ENCODE results near the gene PIP5K1C. TPM values are rescaled to one million over a fixed set of nuclear protein-coding genes. Genes with fewer than 3 reads are reported as not detected.
A peak's percentile ranks its signal among the peaks of the same experiment; 100 is the strongest.

The PIP5K1C gene
- total RNA-seq, 4 donors from 2014 or later: 73.2 to 180 (median 99.9) TPM

DNA sequence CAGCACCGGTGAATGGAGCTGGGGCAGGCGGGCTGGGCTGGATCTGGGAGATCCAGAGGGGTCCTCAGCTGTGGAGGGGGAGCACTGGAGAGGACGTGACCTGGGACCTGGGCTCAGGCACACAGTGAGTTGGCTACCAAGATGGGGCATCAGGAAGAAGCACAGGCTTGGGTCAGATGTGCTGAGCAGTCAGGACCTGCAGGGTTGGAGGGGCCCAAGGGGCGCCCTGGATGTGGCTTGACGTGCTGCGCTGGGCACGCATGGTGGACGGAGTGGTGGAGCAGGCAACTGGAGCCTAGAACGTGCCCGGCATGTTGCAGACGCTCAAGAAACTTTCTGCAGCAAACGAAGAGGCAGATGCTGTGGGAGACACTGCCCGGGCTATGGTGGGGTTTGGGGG is 20.7 kb downstream of the PIP5K1C start:
- Histone ChIP-seq H3K27ac (replicated peaks in 1 of 4) (peak overlapping the region in 1 of 4 donors; percentile 75), H3K4me1 (peaks cover 19 to 64% (median 57%) of the 10 kb centered on the region in 4 donors), H3K4me3 (no peak overlapping the region), H3K9me3 (peaks cover 0 to 4% (median 0%) of the 10 kb centered on the region in 4 donors), H3K36me3 (peaks cover 4 to 18% (median 15%) of the 10 kb centered on the region in 4 donors), H3K27me3 (no peaks in the 10 kb centered on the region)
- intact Hi-C loops (cut with DNase I): no loop called here
- no peak for DNase-seq (ENCODE audit: extremely low spot score)
- WGBS: 90% methylated on average over 2 of the region's 13 CpGs
- no peak for TF ChIP-seq POLR2A (IDR thresholded peaks at IDR 0.05; ENCODE audit: low read depth)
- no peak for TF ChIP-seq POLR2AphosphoS5 (IDR thresholded peaks at IDR 0.05)
- TF ChIP-seq CTCF (IDR thresholded peaks at IDR 0.05): no peak
- no peak for TF ChIP-seq EP300 (IDR thresholded peaks at IDR 0.05)

GRCh38 chr19:3679138-3679537 is 21.1 kb downstream of the PIP5K1C start:
- Histone ChIP-seq H3K4me1 (peaks cover 18 to 62% (median 57%) of the 10 kb centered on the region in 4 donors), H3K36me3 (peaks cover 0 to 13% (median 11%) of the 10 kb centered on the region in 4 donors), H3K4me3 (no peak overlapping the region), H3K9me3 (no peaks in the 10 kb centered on the region), H3K27ac (replicated peaks in 1 of 4) (peak overlapping the region in 1 of 4 donors; percentile 75), H3K27me3 (no peaks in the 10 kb centered on the region)
- no peak for DNase-seq (ENCODE audit: extremely low spot score)
- intact Hi-C loops (cut with DNase I): no loop called here
- TF ChIP-seq POLR2A (IDR thresholded peaks at IDR 0.05; ENCODE audit: low read depth) (no peak), EP300 (IDR thresholded peaks at IDR 0.05) (no peak), POLR2AphosphoS5 (IDR thresholded peaks at IDR 0.05) (no peak), CTCF (IDR thresholded peaks at IDR 0.05) (no peak)
- 92% methylated on average over 12 of the region's 12 CpGs for WGBS

- no peaks in the 10 kb centered on the region for H3K9me3 ChIP-seq
- H3K36me3 ChIP-seq: peaks cover 0 to 14% (median 10%) of the 10 kb centered on the region in 4 donors
- no peaks in the 10 kb centered on the region for H3K27me3 ChIP-seq
- intact Hi-C loops (cut with DNase I): no loop called here
- no peak for TF ChIP-seq EP300 (IDR thresholded peaks at IDR 0.05)
- TF ChIP-seq POLR2AphosphoS5 (IDR thresholded peaks at IDR 0.05): no peak
- TF ChIP-seq CTCF (IDR thresholded peaks at IDR 0.05): no peak
- no peak for TF ChIP-seq POLR2A (IDR thresholded peaks at IDR 0.05; ENCODE audit: low read depth)
- 97% methylated on average over 3 of the region's 3 CpGs for WGBS
- DNase-seq (ENCODE audit: extremely low spot score): no peak
- no peak overlapping the region for H3K4me3 ChIP-seq
- no peak overlapping the region for H3K27ac ChIP-seq (replicated peaks in 1 of 4)
- peaks cover 9 to 62% (median 56%) of the 10 kb centered on the region in 4 donors for H3K4me1 ChIP-seq
Measured at GRCh38 chr19:3678188-3678587, 22.1 kb downstream of the PIP5K1C start.

- peak overlapping the region; percentile 93 to 100 (median 97) for H3K27ac ChIP-seq (replicated peaks in 1 of 4)
- H3K27me3 ChIP-seq: no peaks in the 10 kb centered on the region
- H3K36me3 ChIP-seq: peaks cover 0 to 14% (median 6%) of the 10 kb centered on the region in 4 donors
- H3K4me1 ChIP-seq: peaks cover 29 to 76% (median 67%) of the 10 kb centered on the region in 4 donors
- no peak overlapping the region for H3K4me3 ChIP-seq
- TF ChIP-seq EP300 (IDR thresholded peaks at IDR 0.05) (no peak), POLR2AphosphoS5 (IDR thresholded peaks at IDR 0.05) (peak; percentile 42 to 47), POLR2A (IDR thresholded peaks at IDR 0.05; ENCODE audit: low read depth) (no peak), CTCF (IDR thresholded peaks at IDR 0.05) (no peak)
- 64% methylated on average over 13 of the region's 13 CpGs for WGBS
- no peaks in the 10 kb centered on the region for H3K9me3 ChIP-seq
- intact Hi-C loops (cut with DNase I): no loop called here
- DNase-seq (ENCODE audit: extremely low spot score): no peak
Measured at GRCh38 chr19:3674784-3675543, 25.3 kb downstream of the PIP5K1C start.
